ENCODE data around the gene GLT6D1. TPM values are rescaled to one million over a fixed set of nuclear protein-coding genes. Genes with fewer than 3 reads are reported as not detected.

The GLT6D1 gene
- polyA plus RNA-seq, 1 experiment, result not detected

DNA sequence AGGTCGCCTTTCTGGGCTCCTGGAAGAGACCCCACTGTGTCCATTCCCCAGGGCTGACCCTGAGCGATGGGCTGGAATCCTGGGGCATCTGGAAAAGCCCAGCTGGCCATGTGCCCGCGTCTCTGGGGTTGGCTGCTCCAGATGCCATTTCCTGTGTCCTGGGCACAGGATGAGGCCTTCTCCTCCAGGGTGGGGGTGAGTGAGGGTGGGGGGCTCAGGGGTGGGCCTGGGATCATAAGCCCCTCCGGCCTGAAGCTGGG lies 47.1 kb downstream of the GLT6D1 start:
- CTCF ChIA-PET, result interaction anchor here (1.0 kb wide), 1 partner anchor 102 kb away, joined by 3 read pairs; no protein-coding TSS in a partner anchor
- Histone ChIP-seq H3K27me3 (ENCODE audit: control insufficient read depth, insufficient read depth, low read length) (no peaks in the 10 kb centered on the region), H3K36me3 (ENCODE audit: control insufficient read depth, insufficient read depth, low read length) (no peaks in the 10 kb centered on the region), H3K4me3 (ENCODE audit: low read depth, low read length) (no peak overlapping the region)
- POLR2A ChIA-PET, result no interaction called here
- TF ChIP-seq, protein P1, sequence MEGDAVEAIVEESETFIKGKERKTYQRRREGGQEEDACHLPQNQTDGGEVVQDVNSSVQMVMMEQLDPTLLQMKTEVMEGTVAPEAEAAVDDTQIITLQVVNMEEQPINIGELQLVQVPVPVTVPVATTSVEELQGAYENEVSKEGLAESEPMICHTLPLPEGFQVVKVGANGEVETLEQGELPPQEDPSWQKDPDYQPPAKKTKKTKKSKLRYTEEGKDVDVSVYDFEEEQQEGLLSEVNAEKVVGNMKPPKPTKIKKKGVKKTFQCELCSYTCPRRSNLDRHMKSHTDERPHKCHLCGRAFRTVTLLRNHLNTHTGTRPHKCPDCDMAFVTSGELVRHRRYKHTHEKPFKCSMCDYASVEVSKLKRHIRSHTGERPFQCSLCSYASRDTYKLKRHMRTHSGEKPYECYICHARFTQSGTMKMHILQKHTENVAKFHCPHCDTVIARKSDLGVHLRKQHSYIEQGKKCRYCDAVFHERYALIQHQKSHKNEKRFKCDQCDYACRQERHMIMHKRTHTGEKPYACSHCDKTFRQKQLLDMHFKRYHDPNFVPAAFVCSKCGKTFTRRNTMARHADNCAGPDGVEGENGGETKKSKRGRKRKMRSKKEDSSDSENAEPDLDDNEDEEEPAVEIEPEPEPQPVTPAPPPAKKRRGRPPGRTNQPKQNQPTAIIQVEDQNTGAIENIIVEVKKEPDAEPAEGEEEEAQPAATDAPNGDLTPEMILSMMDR (IDR thresholded peaks at IDR 0.05; ENCODE audit: insufficient read depth, low read depth, low read length), result no peak
- no peak for DNase-seq (ENCODE audit: low read depth)

DNA sequence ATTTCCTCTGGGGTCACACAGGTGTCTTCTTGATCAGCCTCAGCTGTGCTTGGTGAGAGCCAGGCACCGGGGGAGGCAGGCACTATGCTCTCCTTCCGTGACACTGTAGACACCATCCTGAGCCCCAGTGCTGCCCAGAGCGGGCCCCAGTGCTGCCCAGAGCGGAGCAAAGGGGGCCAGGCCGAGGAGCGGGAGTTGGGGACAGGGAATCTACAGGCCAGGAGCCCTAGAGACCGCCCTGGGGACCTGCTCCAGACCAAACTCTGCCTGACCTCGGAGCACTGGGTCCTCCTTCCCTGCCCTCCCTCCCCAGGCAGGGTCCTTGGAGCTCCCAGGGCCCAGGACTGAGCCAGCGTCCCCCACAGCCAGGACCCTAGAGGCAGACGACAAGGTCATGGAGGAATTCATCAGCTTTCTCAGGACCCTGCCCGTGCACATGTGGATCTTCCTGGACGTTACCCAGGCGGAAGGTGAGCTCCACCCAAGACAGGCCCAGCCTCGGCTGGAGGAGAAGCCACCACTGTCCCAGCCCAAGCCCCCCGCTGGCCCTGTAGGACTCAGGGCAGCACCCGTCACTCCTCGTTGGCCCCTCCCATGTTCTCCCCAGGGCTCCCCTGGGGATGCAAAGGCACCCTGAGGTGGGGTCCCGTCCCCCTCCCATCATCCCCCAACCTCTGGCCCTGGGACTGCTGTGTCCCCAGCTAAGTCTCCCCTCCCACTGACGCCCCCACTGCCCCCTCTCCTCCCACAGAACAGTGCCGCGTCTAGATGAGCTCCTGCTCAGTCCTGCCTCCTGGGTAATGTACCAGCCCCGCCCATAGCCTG lies 47.6 kb downstream of the GLT6D1 start:
- CTCF ChIA-PET, result interaction anchor here (1.0 to 3.2 kb wide), 2 partner anchors 10 to 103 kb away, joined by 3 to 11 read pairs; no protein-coding TSS in a partner anchor
- no peak for DNase-seq (ENCODE audit: low read depth)

GRCh38 chr9:135590486-135591079 lies 48.8 kb downstream of the GLT6D1 start:
- POLR2A ChIA-PET, result no interaction called here
- CTCF ChIA-PET, result interaction anchor here (1.0 to 3.2 kb wide), 2 partner anchors 11 to 16 kb away, joined by 3 to 11 read pairs; no protein-coding TSS in a partner anchor
- DNase-seq (ENCODE audit: low read depth), result no peak
- Histone ChIP-seq H3K36me3 (ENCODE audit: control insufficient read depth, insufficient read depth, low read length) (no peaks in the 10 kb centered on the region), H3K4me3 (ENCODE audit: low read depth, low read length) (no peak overlapping the region), H3K27me3 (ENCODE audit: control insufficient read depth, insufficient read depth, low read length) (no peaks in the 10 kb centered on the region)
- TF ChIP-seq, protein P1 (IDR thresholded peaks at IDR 0.05; ENCODE audit: insufficient read depth, low read depth, low read length), result no peak

More for the DNA sequence above, 47.6 kb downstream of the GLT6D1 start:
- Histone ChIP-seq H3K4me3 (ENCODE audit: low read depth, low read length) (no peak overlapping the region), H3K27me3 (ENCODE audit: control insufficient read depth, insufficient read depth, low read length) (no peaks in the 10 kb centered on the region), H3K36me3 (ENCODE audit: control insufficient read depth, insufficient read depth, low read length) (no peaks in the 10 kb centered on the region)
- TF ChIP-seq, protein P1 (IDR thresholded peaks at IDR 0.05; ENCODE audit: insufficient read depth, low read depth, low read length), result no peak
- POLR2A ChIA-PET, result no interaction called here

GRCh38 chr9:135589596-135590485 lies 49.5 kb downstream of the GLT6D1 start:
- CTCF ChIA-PET, result interaction anchor here (1.0 to 3.2 kb wide), 3 partner anchors 11 to 16 kb away, joined by 3 to 11 read pairs (median 3); no protein-coding TSS in a partner anchor
- DNase-seq (ENCODE audit: low read depth), result no peak
- TF ChIP-seq, protein P1 (IDR thresholded peaks at IDR 0.05; ENCODE audit: insufficient read depth, low read depth, low read length), result no peak
- no peaks in the 10 kb centered on the region for H3K36me3 ChIP-seq (ENCODE audit: control insufficient read depth, insufficient read depth, low read length)
- H3K27me3 ChIP-seq (ENCODE audit: control insufficient read depth, insufficient read depth, low read length), result no peaks in the 10 kb centered on the region
- no peak overlapping the region for H3K4me3 ChIP-seq (ENCODE audit: low read depth, low read length)
- POLR2A ChIA-PET, result no interaction called here

Measured in BJ (cell line).